Measurements from ENCODE around the gene THAP6.
"Not testable (repeated sequence)": the region's sequence is repeated elsewhere in the genome, so short reads cannot be mapped to it uniquely, and the experiment has no call there.

Gene THAP6

GRCh38 chr4:75495476-75495875, 18.8 kb upstream of the THAP6 start:
- Histone ChIP-seq H3K4me3 (ENCODE audit: insufficient read length, low read depth) (no peak overlapping the region), H3K9ac (ENCODE audit: insufficient read length, low read depth) (no peak overlapping the region), H3K4me1 (ENCODE audit: insufficient read depth, insufficient read length) (no peaks in the 10 kb centered on the region), H3K27me3 (ENCODE audit: insufficient read depth, insufficient read length) (no peaks in the 10 kb centered on the region), H3K9me3 (ENCODE audit: insufficient read depth, low read length) (no peaks in the 10 kb centered on the region), H3K36me3 (ENCODE audit: insufficient read depth, insufficient read length, low read length) (peaks cover 43% of the 10 kb centered on the region)
- TF ChIP-seq ZNF274 (IDR thresholded peaks at IDR 0.05; ENCODE audit: low read depth, low read length) (no peak), SUZ12 (IDR thresholded peaks at IDR 0.05; ENCODE audit: extremely low read depth, insufficient read depth, insufficient read length) (no peak), YY1 (IDR thresholded peaks at IDR 0.05; ENCODE audit: insufficient read depth, insufficient read length) (no peak)
- no peak for DNase-seq (ENCODE audit: low read depth, low spot score)

- TF ChIP-seq YY1 (IDR thresholded peaks at IDR 0.05; ENCODE audit: insufficient read depth, insufficient read length) (no peak), SUZ12 (IDR thresholded peaks at IDR 0.05; ENCODE audit: extremely low read depth, insufficient read depth, insufficient read length) (no peak), ZNF274 (IDR thresholded peaks at IDR 0.05; ENCODE audit: low read depth, low read length) (no peak)
- peaks cover 39% of the 10 kb centered on the region for H3K36me3 ChIP-seq (ENCODE audit: insufficient read depth, insufficient read length, low read length)
- H3K9me3 ChIP-seq (ENCODE audit: insufficient read depth, low read length): no peaks in the 10 kb centered on the region
Measured at GRCh38 chr4:75496406-75496805, 17.9 kb upstream of the THAP6 start.

GRCh38 chr4:75497133-75497532, 17.1 kb upstream of the THAP6 start:
- H3K4me1 ChIP-seq (ENCODE audit: insufficient read depth, insufficient read length): no peaks in the 10 kb centered on the region
- no peaks in the 10 kb centered on the region for H3K9me3 ChIP-seq (ENCODE audit: insufficient read depth, low read length)
- DNase-seq (ENCODE audit: low read depth, low spot score): no peak
- H3K4me3 ChIP-seq (ENCODE audit: insufficient read length, low read depth): no peak overlapping the region
- H3K27me3 ChIP-seq (ENCODE audit: insufficient read depth, insufficient read length): no peaks in the 10 kb centered on the region
- H3K36me3 ChIP-seq (ENCODE audit: insufficient read depth, insufficient read length, low read length): peaks cover 38% of the 10 kb centered on the region
- TF ChIP-seq YY1 (IDR thresholded peaks at IDR 0.05; ENCODE audit: insufficient read depth, insufficient read length): no peak
- no peak for TF ChIP-seq ZNF274 (IDR thresholded peaks at IDR 0.05; ENCODE audit: low read depth, low read length)
- no peak for TF ChIP-seq SUZ12 (IDR thresholded peaks at IDR 0.05; ENCODE audit: extremely low read depth, insufficient read depth, insufficient read length)
- no peak overlapping the region for H3K9ac ChIP-seq (ENCODE audit: insufficient read length, low read depth)

More at GRCh38 chr4:75496406-75496805, 17.9 kb upstream of the THAP6 start:
- DNase-seq (ENCODE audit: low read depth, low spot score): no peak
- H3K9ac ChIP-seq (ENCODE audit: insufficient read length, low read depth): no peak overlapping the region
- no peak overlapping the region for H3K4me3 ChIP-seq (ENCODE audit: insufficient read length, low read depth)
- H3K27me3 ChIP-seq (ENCODE audit: insufficient read depth, insufficient read length): no peaks in the 10 kb centered on the region
- no peaks in the 10 kb centered on the region for H3K4me1 ChIP-seq (ENCODE audit: insufficient read depth, insufficient read length)

- TF ChIP-seq YY1 (IDR thresholded peaks at IDR 0.05; ENCODE audit: insufficient read depth, insufficient read length): no peak
- TF ChIP-seq SUZ12 (IDR thresholded peaks at IDR 0.05; ENCODE audit: extremely low read depth, insufficient read depth, insufficient read length): no peak
Measured at GRCh38 chr4:75498041-75498440, 16.2 kb upstream of the THAP6 start.

GRCh38 chr4:75499900-75500299, 14.4 kb upstream of the THAP6 start:
- Histone ChIP-seq H3K4me3 (ENCODE audit: insufficient read length, low read depth) (no peak overlapping the region), H3K36me3 (ENCODE audit: insufficient read depth, insufficient read length, low read length) (peaks cover 33% of the 10 kb centered on the region), H3K9me3 (ENCODE audit: insufficient read depth, low read length) (no peaks in the 10 kb centered on the region), H3K4me1 (ENCODE audit: insufficient read depth, insufficient read length) (no peaks in the 10 kb centered on the region), H3K27me3 (ENCODE audit: insufficient read depth, insufficient read length) (no peaks in the 10 kb centered on the region), H3K9ac (ENCODE audit: insufficient read length, low read depth) (no peak overlapping the region)
- DNase-seq (ENCODE audit: low read depth, low spot score): no peak
- TF ChIP-seq YY1 (IDR thresholded peaks at IDR 0.05; ENCODE audit: insufficient read depth, insufficient read length): no peak
- TF ChIP-seq SUZ12 (IDR thresholded peaks at IDR 0.05; ENCODE audit: extremely low read depth, insufficient read depth, insufficient read length): no peak
- no peak for TF ChIP-seq ZNF274 (IDR thresholded peaks at IDR 0.05; ENCODE audit: low read depth, low read length)

More at GRCh38 chr4:75498041-75498440, 16.2 kb upstream of the THAP6 start:
- no peak for DNase-seq (ENCODE audit: low read depth, low spot score)
- Histone ChIP-seq H3K9ac (ENCODE audit: insufficient read length, low read depth) (no peak overlapping the region), H3K36me3 (ENCODE audit: insufficient read depth, insufficient read length, low read length) (peaks cover 33% of the 10 kb centered on the region), H3K4me3 (ENCODE audit: insufficient read length, low read depth) (no peak overlapping the region), H3K4me1 (ENCODE audit: insufficient read depth, insufficient read length) (no peaks in the 10 kb centered on the region), H3K27me3 (ENCODE audit: insufficient read depth, insufficient read length) (no peaks in the 10 kb centered on the region), H3K9me3 (ENCODE audit: insufficient read depth, low read length) (no peaks in the 10 kb centered on the region)

- no peaks in the 10 kb centered on the region for H3K9me3 ChIP-seq (ENCODE audit: insufficient read depth, low read length)
- H3K4me1 ChIP-seq (ENCODE audit: insufficient read depth, insufficient read length): no peaks in the 10 kb centered on the region
- no peak for TF ChIP-seq ZNF274 (IDR thresholded peaks at IDR 0.05; ENCODE audit: low read depth, low read length)
- TF ChIP-seq SUZ12 (IDR thresholded peaks at IDR 0.05; ENCODE audit: extremely low read depth, insufficient read depth, insufficient read length): no peak
- no peak for TF ChIP-seq YY1 (IDR thresholded peaks at IDR 0.05; ENCODE audit: insufficient read depth, insufficient read length)
- no peak for DNase-seq (ENCODE audit: low read depth, low spot score)
- peaks cover 34% of the 10 kb centered on the region for H3K36me3 ChIP-seq (ENCODE audit: insufficient read depth, insufficient read length, low read length)
- no peak overlapping the region for H3K9ac ChIP-seq (ENCODE audit: insufficient read length, low read depth)
- H3K27me3 ChIP-seq (ENCODE audit: insufficient read depth, insufficient read length): no peaks in the 10 kb centered on the region
- H3K4me3 ChIP-seq (ENCODE audit: insufficient read length, low read depth): no peak overlapping the region
Measured at GRCh38 chr4:75502671-75503070, 11.6 kb upstream of the THAP6 start.

GRCh38 chr4:75505630-75506029, 8.6 kb upstream of the THAP6 start:
- Histone ChIP-seq H3K9me3 (ENCODE audit: insufficient read depth, low read length) (no peaks in the 10 kb centered on the region), H3K9ac (ENCODE audit: insufficient read length, low read depth) (no peak overlapping the region), H3K27me3 (ENCODE audit: insufficient read depth, insufficient read length) (no peaks in the 10 kb centered on the region), H3K4me1 (ENCODE audit: insufficient read depth, insufficient read length) (no peaks in the 10 kb centered on the region), H3K36me3 (ENCODE audit: insufficient read depth, insufficient read length, low read length) (peaks cover 42% of the 10 kb centered on the region), H3K4me3 (ENCODE audit: insufficient read length, low read depth) (no peak overlapping the region)
- DNase-seq (ENCODE audit: low read depth, low spot score): no peak
- no peak for TF ChIP-seq ZNF274 (IDR thresholded peaks at IDR 0.05; ENCODE audit: low read depth, low read length)
- no peak for TF ChIP-seq YY1 (IDR thresholded peaks at IDR 0.05; ENCODE audit: insufficient read depth, insufficient read length)
- TF ChIP-seq SUZ12 (IDR thresholded peaks at IDR 0.05; ENCODE audit: extremely low read depth, insufficient read depth, insufficient read length): no peak

- DNase-seq (ENCODE audit: low read depth, low spot score): not testable (repeated sequence)
Measured at GRCh38 chr4:75509592-75509991, 4.7 kb upstream of the THAP6 start.

More at GRCh38 chr4:75509592-75509991, 4.7 kb upstream of the THAP6 start:
- not testable (repeated sequence) for H3K27me3 ChIP-seq (ENCODE audit: insufficient read depth, insufficient read length); H3K9ac ChIP-seq (ENCODE audit: insufficient read length, low read depth); H3K9me3 ChIP-seq (ENCODE audit: insufficient read depth, low read length); H3K4me1 ChIP-seq (ENCODE audit: insufficient read depth, insufficient read length); H3K4me3 ChIP-seq (ENCODE audit: insufficient read length, low read depth)
- peaks cover 32% of the 10 kb centered on the region for H3K36me3 ChIP-seq (ENCODE audit: insufficient read depth, insufficient read length, low read length)

Measured in NT2/D1 (cell line).